Heart left ventricle (tissue), 13 donors: ENCODE results near the gene CABLES1.

Experiments
- POLR2A ChIP-seq, 2 donors: fragments of 450-650 bp; IDR thresholded peaks; one replicate each; pipeline ENCODE4 v1.6.1; 2017; ENCODE audit warnings: antibody characterized with exemption in 2 of 2, mild to moderate bottlenecking in 2 of 2, moderate library complexity in 2 of 2
- TF ChIP-seq, protein P1 (sequence below), 12 donors: fragments of 200-600 bp; sonication (generic) in 4 of 12; IDR thresholded peaks; one replicate each; pipeline versions ENCODE4 v1.5.0 to v1.8.0; 2018 to 2022; ENCODE audit warnings: antibody characterized with exemption in 12 of 12, mild to moderate bottlenecking in 5 of 12
- donor health status: ischemic (EF 13 %, LVEDD 7.1; RV severe dilation, severe dysfunction).
- donor health status: DM: no; HTN: yes; CAD: no.
- donor health status: DM: no; HTN: no; CAD: no.
- donor health status: ischemic (EF 25% LVEDD 6.9; RV normal size, moderate dysfunction).
- donor health status: ischemic (EF 25% LVEDD 5.7; RV mildly dilated, moderate dysfunction).
- donor health status: ischemic (EF 35%, LVEDD 5.7; RV mildly dilated, moderate dysfunction).
- donor health status: nonischemic (EF 11% LVEDD 7.7; RV severe dilation, severe dysfunction).
- donor health status: DM: yes; HTN: yes; CAD: no.
- donor health status: PGD.
- donor health status: ischemic (EF 29% LVEDD 5.4; RV normal size, mild dysfunction).
- donor health status: nonischemic (EF 23%, LVEDD 6.1; RV moderate dilation, normal function).

DNA sequence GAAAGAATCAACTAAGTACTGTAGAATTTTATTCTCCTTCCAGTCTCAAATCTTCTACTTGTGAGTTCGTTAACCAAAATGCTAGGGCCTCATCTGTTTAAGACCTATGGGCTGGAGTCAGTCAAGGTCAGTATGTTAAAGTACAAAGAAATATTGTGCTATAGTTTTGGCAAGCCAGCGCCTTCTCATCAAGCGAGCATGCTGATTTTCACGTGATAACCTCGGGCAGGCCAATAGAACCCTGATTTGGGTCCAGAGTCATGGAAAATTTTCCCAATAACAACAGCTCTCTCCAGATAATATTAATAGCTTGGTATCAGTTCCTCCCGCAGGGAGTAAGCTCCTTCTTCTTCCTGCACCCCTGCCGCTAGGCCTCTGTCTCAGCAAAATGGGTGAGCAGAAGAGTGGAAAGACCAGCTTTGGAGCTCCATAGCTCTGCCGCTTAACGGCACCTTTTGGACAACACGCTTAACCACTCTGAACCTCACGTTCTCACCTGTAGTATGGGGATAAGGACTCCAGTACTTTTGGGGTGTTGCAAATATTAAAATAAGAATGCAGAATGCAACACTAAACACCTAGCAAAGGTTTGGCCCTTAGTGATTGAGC is 11.7 kb downstream of the CABLES1 start:
- TF ChIP-seq POLR2A (IDR thresholded peaks at IDR 0.05) = no peak
- TF ChIP-seq, protein P1, sequence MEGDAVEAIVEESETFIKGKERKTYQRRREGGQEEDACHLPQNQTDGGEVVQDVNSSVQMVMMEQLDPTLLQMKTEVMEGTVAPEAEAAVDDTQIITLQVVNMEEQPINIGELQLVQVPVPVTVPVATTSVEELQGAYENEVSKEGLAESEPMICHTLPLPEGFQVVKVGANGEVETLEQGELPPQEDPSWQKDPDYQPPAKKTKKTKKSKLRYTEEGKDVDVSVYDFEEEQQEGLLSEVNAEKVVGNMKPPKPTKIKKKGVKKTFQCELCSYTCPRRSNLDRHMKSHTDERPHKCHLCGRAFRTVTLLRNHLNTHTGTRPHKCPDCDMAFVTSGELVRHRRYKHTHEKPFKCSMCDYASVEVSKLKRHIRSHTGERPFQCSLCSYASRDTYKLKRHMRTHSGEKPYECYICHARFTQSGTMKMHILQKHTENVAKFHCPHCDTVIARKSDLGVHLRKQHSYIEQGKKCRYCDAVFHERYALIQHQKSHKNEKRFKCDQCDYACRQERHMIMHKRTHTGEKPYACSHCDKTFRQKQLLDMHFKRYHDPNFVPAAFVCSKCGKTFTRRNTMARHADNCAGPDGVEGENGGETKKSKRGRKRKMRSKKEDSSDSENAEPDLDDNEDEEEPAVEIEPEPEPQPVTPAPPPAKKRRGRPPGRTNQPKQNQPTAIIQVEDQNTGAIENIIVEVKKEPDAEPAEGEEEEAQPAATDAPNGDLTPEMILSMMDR (IDR thresholded peaks at IDR 0.05) = no peak
